Effector CD4-positive, alpha-beta T cell (primary cell): Measurements from ENCODE around the gene CTSS.
A peak's percentile ranks its signal among the peaks of the same experiment; 100 is the strongest.
"Not testable (repeated sequence)": the region's sequence is repeated elsewhere in the genome, so short reads cannot be mapped to it uniquely, and the experiment has no call there.

Source experiments
- DNase-seq: peaks from one replicate; pipeline ENCODE4 v3.0.0-alpha.2; 2020
- total RNA-seq: gene quantifications from one replicate; lab custom pipeline; 2026; lab: John Stamatoyannopoulos, UW

The CTSS gene
- 76.2 reads per million, percentile 77 among the genes with 10 or more reads in this experiment for total RNA-seq

GRCh38 chr1:150765296-150765976 is at the start of gene CTSS:
TSS of gene CTSS (minus strand) at chr1:150765778. CDS start at chr1:150764763, 1,015 bp downstream.
- DNase-seq: no peak

DNA sequence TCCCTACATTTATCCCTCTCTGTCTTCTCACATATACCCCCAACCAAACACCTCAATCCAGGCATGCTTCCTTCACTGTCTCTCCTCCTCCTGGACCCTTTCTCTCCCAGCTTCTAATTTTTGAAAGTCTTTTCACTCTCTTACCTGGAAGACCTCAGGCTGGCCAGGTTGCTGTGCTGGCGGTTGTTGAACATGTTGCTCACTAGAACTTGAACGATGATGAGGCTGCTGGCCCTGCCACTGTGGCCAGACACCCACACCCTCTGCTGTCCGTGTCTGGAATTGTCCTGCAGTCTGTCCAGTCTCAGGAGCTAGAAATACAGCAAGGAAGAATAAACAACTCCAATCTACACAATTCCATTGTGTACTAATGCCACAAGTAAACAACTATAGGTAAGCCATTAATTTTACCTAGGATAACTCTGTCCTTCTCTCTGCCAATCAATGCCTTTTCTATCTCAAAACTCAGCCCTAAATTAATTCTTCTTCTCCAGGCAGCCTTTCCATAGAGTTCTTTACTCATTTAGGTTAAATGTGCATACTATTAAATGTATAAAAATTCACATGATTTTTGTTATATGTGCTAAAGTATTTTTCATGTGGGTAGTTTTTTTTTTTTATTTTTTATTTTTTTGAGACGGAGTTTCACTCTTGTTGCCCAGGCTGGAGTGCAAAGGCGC is 47.6 kb upstream of the CTSS start:
- no peak for DNase-seq

DNA sequence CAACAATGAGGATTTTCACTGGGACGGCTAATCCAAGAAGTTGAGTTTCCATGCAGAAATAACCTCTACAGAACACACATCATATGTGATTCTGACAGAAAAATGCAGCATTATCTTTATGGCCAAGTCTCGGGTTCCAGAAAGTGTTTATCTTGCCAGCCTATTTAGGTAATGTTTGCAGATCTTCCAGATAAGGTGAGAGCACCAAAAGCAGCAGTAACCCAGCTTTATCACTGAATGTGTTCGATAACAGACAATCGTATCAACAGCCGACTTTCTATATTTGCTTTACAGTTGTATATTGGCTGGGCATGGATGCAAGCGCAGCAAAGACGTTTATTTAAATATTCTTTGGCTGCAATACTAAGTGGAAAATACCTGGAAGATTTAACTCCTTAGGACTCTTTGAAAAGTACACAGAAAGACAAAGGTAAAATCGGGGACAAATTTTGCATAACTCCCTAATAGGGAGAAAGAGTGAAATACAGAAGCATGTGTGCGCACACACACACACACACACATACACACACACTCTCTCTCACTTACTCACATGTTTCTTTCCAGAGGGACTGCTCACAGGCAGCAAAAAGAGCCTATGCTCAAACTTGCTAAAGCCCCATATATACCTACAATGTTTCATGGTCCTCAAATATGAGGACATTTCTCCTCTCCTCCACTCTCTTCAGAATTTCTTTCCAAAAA is 45.5 kb upstream of the CTSS start:
- no peak for DNase-seq

DNA sequence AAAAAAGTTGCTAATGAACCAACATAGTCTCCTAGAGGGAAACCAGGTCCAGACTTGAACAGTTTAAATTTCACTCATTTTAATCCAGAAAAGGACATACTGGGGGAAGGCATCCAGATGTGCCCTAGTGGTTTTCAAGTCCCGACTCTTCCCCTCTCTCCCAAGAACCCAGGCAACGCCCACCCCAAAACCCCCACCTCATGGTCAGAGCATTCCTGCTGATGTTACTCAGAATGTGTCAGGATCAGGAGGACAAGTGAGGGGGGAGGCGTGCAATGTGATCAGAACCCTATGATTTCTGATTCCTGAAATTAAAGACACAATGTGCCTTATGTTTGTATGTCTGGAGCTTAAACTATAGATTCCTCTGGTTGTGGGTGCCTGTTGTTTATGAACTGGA is 44.1 kb upstream of the CTSS start:
- no peak for DNase-seq

DNA sequence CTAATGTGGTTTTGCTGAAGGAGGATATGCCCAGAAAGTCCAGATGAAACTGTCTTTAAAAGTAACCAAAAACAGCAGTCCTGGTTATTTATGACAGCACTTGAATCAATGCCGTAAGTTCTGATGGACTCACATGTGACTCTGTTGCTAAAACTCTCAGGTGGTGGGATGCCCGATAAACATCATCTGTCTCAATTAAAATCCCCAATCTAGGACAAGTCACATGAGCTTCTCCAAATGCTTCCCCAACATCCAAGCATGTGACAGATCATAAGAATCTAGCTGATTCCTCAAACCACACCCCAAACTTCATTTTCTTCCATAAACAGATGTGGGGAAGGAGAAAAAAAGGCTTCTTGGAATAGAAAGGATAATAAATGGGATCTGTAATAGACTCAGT is 43.3 kb upstream of the CTSS start:
- DNase-seq: no peak

DNA sequence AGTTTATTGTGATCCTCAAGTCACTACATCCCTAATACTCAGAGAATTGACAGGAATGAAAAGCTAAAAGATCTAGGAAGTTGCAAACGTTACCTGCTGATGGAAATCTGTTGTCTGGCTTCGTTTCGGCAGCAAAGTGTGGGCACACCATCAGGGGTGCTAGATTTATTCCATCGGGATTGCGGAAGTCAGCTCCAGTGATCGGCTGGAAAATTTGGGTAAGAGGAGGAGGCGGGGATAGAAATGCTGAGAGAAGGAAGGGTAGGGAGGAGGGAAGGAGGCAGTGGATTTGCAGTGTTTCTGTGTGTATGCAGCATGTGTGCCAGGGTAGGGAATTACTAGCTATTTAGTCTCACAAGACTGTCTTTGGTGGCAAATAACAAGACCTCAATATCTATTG is 42.5 kb upstream of the CTSS start, which contains the start of gene CTSK:
Gene CTSK, minus strand, starts transcription at position 140 of the 400 bp plus-strand sequence. CDS start 1,455 bp downstream, outside the sequence.
- DNase-seq: no peak

GRCh38 chr1:150807249-150808023 is 41.9 kb upstream of the CTSS start:
- no peak for DNase-seq

GRCh38 chr1:150805899-150806298 is 40.3 kb upstream of the CTSS start:
- DNase-seq: no peak

- no peak for DNase-seq
Measured at GRCh38 chr1:150804671-150805070, 39.1 kb upstream of the CTSS start.

GRCh38 chr1:150799089-150799488 is 33.5 kb upstream of the CTSS start:
- no peak for DNase-seq

- no peak for DNase-seq
Measured at GRCh38 chr1:150798525-150798924, 32.9 kb upstream of the CTSS start.

DNA sequence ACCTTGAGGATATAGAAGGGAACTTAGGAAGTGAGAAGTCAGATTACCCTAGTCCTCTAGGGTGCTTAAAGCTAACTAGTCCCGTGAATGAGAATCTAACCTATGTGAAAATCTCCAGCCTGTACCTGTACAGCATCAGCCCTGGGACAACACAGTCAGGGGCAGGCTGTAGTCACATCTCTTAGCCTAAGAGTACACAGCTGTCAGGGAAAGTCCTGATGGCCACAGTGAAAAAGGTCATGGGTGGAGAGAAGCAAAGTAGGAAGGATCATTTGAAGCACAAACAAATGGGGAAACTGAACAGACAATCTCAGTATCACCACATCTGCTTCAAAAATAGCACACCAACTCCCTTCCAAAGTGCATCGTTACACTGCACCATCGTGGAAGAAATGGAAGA is 30.8 kb upstream of the CTSS start:
- DNase-seq: no peak

DNA sequence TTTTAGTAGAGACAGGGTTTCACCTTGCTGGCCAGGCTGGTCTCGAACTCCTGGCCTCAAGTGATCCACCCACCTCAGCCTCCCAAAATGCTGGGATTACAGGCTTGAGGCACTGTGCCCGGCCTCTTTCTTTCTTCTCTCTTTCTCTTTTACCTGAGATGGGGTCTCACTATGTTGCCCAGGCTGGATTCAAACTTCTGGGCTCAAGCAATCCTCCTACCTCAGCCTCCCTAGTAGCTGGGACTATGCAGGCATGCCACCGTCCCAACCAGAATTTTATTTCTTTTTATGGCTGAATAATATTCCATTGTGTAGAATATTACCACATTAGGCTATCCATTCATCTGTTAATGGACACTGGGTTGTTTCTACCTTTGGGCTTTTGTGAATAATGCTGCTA is 28.2 kb upstream of the CTSS start:
- not testable (repeated sequence) for DNase-seq

DNA sequence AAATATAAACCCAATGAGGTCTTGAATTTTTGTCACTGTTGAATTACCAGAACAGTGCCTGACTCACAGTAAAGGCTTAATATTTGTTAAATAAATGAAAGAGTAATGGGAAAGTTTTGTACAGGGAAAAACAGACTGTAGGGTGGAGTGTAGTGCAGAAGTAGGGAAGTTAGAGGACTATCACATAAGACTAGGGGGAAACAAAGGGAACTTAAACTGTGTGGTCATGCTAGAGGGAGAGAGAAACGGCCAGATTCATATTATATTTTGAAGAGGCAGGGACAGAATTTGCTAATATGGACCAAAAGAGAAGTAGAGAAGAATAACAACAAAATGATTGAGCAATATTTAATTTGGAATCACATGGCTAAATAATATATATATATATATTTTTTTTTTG is 27.6 kb upstream of the CTSS start:
- DNase-seq: no peak

DNA sequence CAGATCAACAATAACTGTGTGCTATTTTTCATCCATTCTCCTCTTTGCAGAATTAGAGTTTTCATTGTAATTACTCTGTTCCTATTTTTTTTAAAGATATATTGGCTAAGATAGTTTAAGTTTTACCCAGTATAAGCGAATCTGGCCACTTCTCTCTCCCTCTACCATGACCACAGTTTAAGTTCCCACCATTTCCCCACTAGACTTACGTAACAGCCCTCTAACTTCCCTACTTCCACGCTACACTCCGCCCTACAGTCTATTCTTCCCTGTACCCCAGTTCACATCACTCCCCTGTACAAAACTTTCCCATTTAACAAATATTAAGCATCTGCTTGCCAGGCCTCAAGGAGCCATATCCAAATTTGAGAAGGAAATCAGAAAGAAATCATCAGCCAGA is 26.0 kb upstream of the CTSS start:
- DNase-seq: no peak

GRCh38 chr1:150789396-150789795 is 23.8 kb upstream of the CTSS start:
- DNase-seq: no peak

GRCh38 chr1:150788946-150789345 is 23.4 kb upstream of the CTSS start:
- DNase-seq: no peak

GRCh38 chr1:150787455-150787854 is 21.9 kb upstream of the CTSS start:
- DNase-seq: no peak

- no peak for DNase-seq
Measured at GRCh38 chr1:150780510-150780909, 14.9 kb upstream of the CTSS start.

DNA sequence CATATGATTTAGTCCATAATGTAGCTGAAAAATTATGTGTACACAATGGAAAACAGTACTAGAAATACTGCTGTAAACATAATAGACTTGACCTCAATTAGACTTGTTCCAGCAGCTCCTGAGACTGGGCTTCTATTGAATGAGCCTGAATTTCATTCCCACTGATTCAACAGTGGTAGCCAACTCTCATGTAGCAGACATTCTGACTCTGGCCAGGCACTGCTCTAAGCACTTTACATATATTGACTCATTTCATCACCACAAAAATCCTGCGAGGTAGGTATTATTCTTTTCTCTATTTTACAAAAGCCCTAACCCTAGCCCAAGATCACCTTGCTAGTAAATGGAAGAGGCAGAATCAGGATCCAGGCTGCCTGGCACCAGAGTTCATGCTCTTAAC is 12.8 kb upstream of the CTSS start:
- no peak for DNase-seq

DNA sequence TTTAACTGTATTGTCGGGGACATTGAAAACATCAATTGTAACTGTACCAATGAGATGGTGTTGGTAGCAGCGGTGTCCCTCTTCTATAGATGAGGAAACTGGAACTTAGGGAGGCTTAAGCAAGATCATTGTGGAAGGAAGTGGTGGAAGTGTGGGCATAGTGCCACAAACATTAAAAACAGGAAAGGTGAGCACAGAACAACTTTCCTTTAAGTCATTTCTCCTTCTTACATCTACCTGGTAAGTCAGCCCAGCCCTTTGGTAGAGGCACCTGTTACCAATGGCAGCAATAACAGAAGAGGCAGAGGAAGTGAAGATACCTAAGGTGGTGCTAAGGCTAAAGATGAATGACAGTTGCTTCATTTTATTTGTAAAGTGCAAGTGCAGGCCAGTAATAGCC is 12.0 kb upstream of the CTSS start:
- no peak for DNase-seq

GRCh38 chr1:150775931-150776505 is 10.4 kb upstream of the CTSS start:
- DNase-seq: not testable (repeated sequence)

DNA sequence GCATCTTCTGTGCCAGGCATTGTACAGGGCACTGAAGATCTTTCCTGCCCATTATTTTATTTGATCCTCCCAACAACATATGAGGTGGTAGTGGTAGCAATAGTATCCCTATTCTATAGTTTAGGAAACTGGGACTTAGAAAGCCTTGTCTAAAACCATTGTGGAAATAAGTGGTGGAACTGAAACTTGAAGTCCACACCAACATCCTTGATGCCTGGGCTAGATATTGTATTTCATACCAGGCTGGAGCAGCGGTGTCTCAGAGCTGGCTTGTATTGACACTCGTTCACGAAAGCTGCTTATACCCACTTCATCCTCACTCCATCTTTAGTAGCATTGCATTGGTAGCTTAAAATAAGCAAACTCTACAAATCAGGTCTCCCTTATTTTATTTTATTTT is 9.7 kb upstream of the CTSS start:
- DNase-seq: no peak
